Activated T-cell treated with anti-CD3 and anti-CD28 coated beads, Interleukin-2, amount 50 U/mL, for 72 hours (primary cell): ENCODE results near the gene NPLOC4. TPM values are rescaled to one million over a fixed set of nuclear protein-coding genes. Genes with fewer than 3 reads are reported as not detected.
A peak's percentile ranks its signal among the peaks of the same experiment; 100 is the strongest.

ENCODE experiments used
- ATAC-seq, 2 donors: fragments of 150-1000 bp; cut with Tn5 transposase; replicated peaks in 1 of 2; 2 replicates each; pipeline ENCODE4 v1.10.0; 2021; ENCODE audit warnings: moderate library complexity in 2 of 2, mild to moderate bottlenecking in 1 of 2
- DNase-seq, 2 donors: peaks; one replicate each; pipeline ENCODE4 v3.0.0; 2021 to 2022; ENCODE audit warnings: mixed read lengths in 1 of 2
- H3K27ac Mint-ChIP-seq: one replicate; pipeline ENCODE4 v1.8.0; 2022; ENCODE audit warnings: mild to moderate bottlenecking, moderate library complexity, mixed read lengths
- H3K27me3 Mint-ChIP-seq: one replicate; pipeline ENCODE4 v1.8.0; 2022; ENCODE audit warnings: low read depth, mixed read lengths
- H3K36me3 Mint-ChIP-seq, 2 donors: one replicate each; pipeline ENCODE4 v1.8.0; 2022; ENCODE audit warnings: mixed read lengths in 2 of 2, mild to moderate bottlenecking in 1 of 2; ENCODE audit not compliant: insufficient read depth in 2 of 2
- H3K4me1 Mint-ChIP-seq: one replicate; pipeline ENCODE4 v1.8.0; 2022; ENCODE audit warnings: low read depth, mixed read lengths
- H3K4me3 Mint-ChIP-seq, 2 donors: one replicate each; pipeline ENCODE4 v1.8.0; 2022; ENCODE audit warnings: mild to moderate bottlenecking in 2 of 2, mixed read lengths in 2 of 2, moderate library complexity in 2 of 2
- H3K9me3 Mint-ChIP-seq, 2 donors: one replicate each; pipeline ENCODE4 v1.8.0; 2022; ENCODE audit warnings: mixed read lengths in 2 of 2
- total RNA-seq, 2 donors: library from RNA; stranded (reverse); gene quantifications; one replicate each; pipeline ENCODE4 v1.2.3, GENCODE V29; 2022

NPLOC4 gene
- total RNA-seq, 2 donors from 2014 or later = 89.7 to 107 TPM

- no peak for ATAC-seq
- H3K27ac Mint-ChIP-seq = no peak overlapping the region
Measured at GRCh38 chr17:81673561-81674258, 36.8 kb upstream of the NPLOC4 start.

GRCh38 chr17:81672954-81673353, 36.0 kb upstream of the NPLOC4 start:
- Mint-ChIP-seq H3K27ac (no peak overlapping the region), H3K27me3 (no peaks in the 10 kb centered on the region), H3K9me3 (no peaks in the 10 kb centered on the region), H3K4me1 (peaks cover 14% of the 10 kb centered on the region), H3K4me3 (no peak overlapping the region), H3K36me3 (peaks cover 2 to 21% of the 10 kb centered on the region in 2 donors)
- peak; percentile 17 to 21 for ATAC-seq
- DNase-seq = no peak

More at GRCh38 chr17:81673561-81674258, 36.8 kb upstream of the NPLOC4 start:
- peaks cover 7% of the 10 kb centered on the region for H3K4me1 Mint-ChIP-seq
- no peak for DNase-seq
- H3K36me3 Mint-ChIP-seq = peaks cover 0 to 17% of the 10 kb centered on the region in 2 donors
- H3K27me3 Mint-ChIP-seq = no peaks in the 10 kb centered on the region
- no peak overlapping the region for H3K4me3 Mint-ChIP-seq
- no peaks in the 10 kb centered on the region for H3K9me3 Mint-ChIP-seq

- ATAC-seq = no peak
- Mint-ChIP-seq H3K36me3 (peaks cover 4 to 24% of the 10 kb centered on the region in 2 donors), H3K27me3 (no peaks in the 10 kb centered on the region), H3K4me3 (no peak overlapping the region), H3K9me3 (no peaks in the 10 kb centered on the region), H3K27ac (no peak overlapping the region), H3K4me1 (peaks cover 19% of the 10 kb centered on the region)
- DNase-seq = no peak
Measured at GRCh38 chr17:81672504-81672903, 35.6 kb upstream of the NPLOC4 start.

- no peak overlapping the region for H3K27ac Mint-ChIP-seq
- no peaks in the 10 kb centered on the region for H3K27me3 Mint-ChIP-seq
- H3K36me3 Mint-ChIP-seq = peaks cover 4 to 27% of the 10 kb centered on the region in 2 donors
- no peak for DNase-seq
- H3K9me3 Mint-ChIP-seq = no peaks in the 10 kb centered on the region
- no peak for ATAC-seq
- H3K4me1 Mint-ChIP-seq = peaks cover 55% of the 10 kb centered on the region
- peak overlapping the region; percentile 94 to 96 for H3K4me3 Mint-ChIP-seq
Measured at GRCh38 chr17:81667754-81668153, 30.8 kb upstream of the NPLOC4 start.

GRCh38 chr17:81666342-81667191, 29.7 kb upstream of the NPLOC4 start, which contains the start of the genes CCDC137 and OXLD1:
Gene CCDC137 (plus strand): TSS chr17:81666737. CDS start chr17:81666767, 30 bp downstream.
Gene OXLD1 (minus strand): TSS chr17:81666605. CDS start chr17:81666577, 28 bp downstream.
- DNase-seq (peak; percentile 95 to 97), ATAC-seq (peak; percentile 97 to 98)
- Mint-ChIP-seq H3K27me3 (no peaks in the 10 kb centered on the region), H3K27ac (peak within 1 kb of the TSS; percentile 88), H3K36me3 (peaks cover 4 to 23% of the 10 kb centered on the region in 2 donors), H3K4me3 (peak within 1 kb of the TSS; percentile 94 to 96), H3K4me1 (peaks cover 57% of the 10 kb centered on the region), H3K9me3 (no peaks in the 10 kb centered on the region)

GRCh38 chr17:81666092-81666341, 29.1 kb upstream of the NPLOC4 start:
- Mint-ChIP-seq H3K36me3 (peaks cover 4 to 21% of the 10 kb centered on the region in 2 donors), H3K9me3 (no peaks in the 10 kb centered on the region)
- no peak for DNase-seq

GRCh38 chr17:81665205-81666091, 28.5 kb upstream of the NPLOC4 start:
- Mint-ChIP-seq H3K4me1 (peaks cover 57% of the 10 kb centered on the region), H3K36me3 (peaks cover 4 to 21% of the 10 kb centered on the region in 2 donors)
- ATAC-seq = peak; percentile 22 to 40

More at GRCh38 chr17:81666092-81666341, 29.1 kb upstream of the NPLOC4 start:
- Mint-ChIP-seq H3K4me3 (peak overlapping the region; percentile 94 to 96), H3K27ac (peak overlapping the region; percentile 88), H3K4me1 (peaks cover 57% of the 10 kb centered on the region), H3K27me3 (no peaks in the 10 kb centered on the region)
- ATAC-seq = peak in 1 of 2 donors; percentile 22

GRCh38 chr17:81664051-81664470, 27.1 kb upstream of the NPLOC4 start:
- DNase-seq = no peak
- Mint-ChIP-seq H3K36me3 (peaks cover 4 to 12% of the 10 kb centered on the region in 2 donors), H3K27ac (peak overlapping the region; percentile 46), H3K4me3 (peak overlapping the region; percentile 18 to 96), H3K4me1 (peaks cover 57% of the 10 kb centered on the region), H3K9me3 (no peaks in the 10 kb centered on the region), H3K27me3 (no peaks in the 10 kb centered on the region)
- no peak for ATAC-seq

More at GRCh38 chr17:81665205-81666091, 28.5 kb upstream of the NPLOC4 start:
- H3K27ac Mint-ChIP-seq = peak overlapping the region; percentile 88
- H3K4me3 Mint-ChIP-seq = peak overlapping the region; percentile 94 to 96
- no peaks in the 10 kb centered on the region for H3K9me3 Mint-ChIP-seq
- peak; percentile 40 to 48 for DNase-seq
- H3K27me3 Mint-ChIP-seq = no peaks in the 10 kb centered on the region

GRCh38 chr17:81662002-81662401, 25.1 kb upstream of the NPLOC4 start:
- H3K4me3 Mint-ChIP-seq = no peak overlapping the region

GRCh38 chr17:81660441-81660840, 23.5 kb upstream of the NPLOC4 start:
- H3K36me3 Mint-ChIP-seq = peaks cover 0 to 2% of the 10 kb centered on the region in 2 donors
- no peak for DNase-seq
- H3K9me3 Mint-ChIP-seq = no peaks in the 10 kb centered on the region
- no peak overlapping the region for H3K27ac Mint-ChIP-seq
- H3K27me3 Mint-ChIP-seq = no peaks in the 10 kb centered on the region
- ATAC-seq = no peak
- peaks cover 29% of the 10 kb centered on the region for H3K4me1 Mint-ChIP-seq
- no peak overlapping the region for H3K4me3 Mint-ChIP-seq

More at GRCh38 chr17:81662002-81662401, 25.1 kb upstream of the NPLOC4 start:
- Mint-ChIP-seq H3K27me3 (no peaks in the 10 kb centered on the region), H3K4me1 (peaks cover 38% of the 10 kb centered on the region), H3K27ac (no peak overlapping the region), H3K9me3 (no peaks in the 10 kb centered on the region), H3K36me3 (peaks cover 0 to 5% of the 10 kb centered on the region in 2 donors)
- no peak for ATAC-seq
- DNase-seq = no peak

GRCh38 chr17:81659038-81659437, 22.1 kb upstream of the NPLOC4 start:
- H3K27ac Mint-ChIP-seq = no peak overlapping the region
- H3K27me3 Mint-ChIP-seq = no peaks in the 10 kb centered on the region
- no peaks in the 10 kb centered on the region for H3K9me3 Mint-ChIP-seq
- no peak overlapping the region for H3K4me3 Mint-ChIP-seq
- H3K4me1 Mint-ChIP-seq = peaks cover 19% of the 10 kb centered on the region
- H3K36me3 Mint-ChIP-seq = no peaks in the 10 kb centered on the region
- no peak for DNase-seq
- no peak for ATAC-seq

GRCh38 chr17:81656835-81657234, 19.9 kb upstream of the NPLOC4 start:
- Mint-ChIP-seq H3K27ac (no peak overlapping the region), H3K36me3 (no peaks in the 10 kb centered on the region), H3K4me3 (no peak overlapping the region), H3K4me1 (peaks cover 18% of the 10 kb centered on the region), H3K27me3 (peaks cover 2% of the 10 kb centered on the region), H3K9me3 (no peaks in the 10 kb centered on the region)
- ATAC-seq = no peak
- DNase-seq = no peak
